ENCODE measurements around the gene C14orf132.

The C14orf132 gene

DNA sequence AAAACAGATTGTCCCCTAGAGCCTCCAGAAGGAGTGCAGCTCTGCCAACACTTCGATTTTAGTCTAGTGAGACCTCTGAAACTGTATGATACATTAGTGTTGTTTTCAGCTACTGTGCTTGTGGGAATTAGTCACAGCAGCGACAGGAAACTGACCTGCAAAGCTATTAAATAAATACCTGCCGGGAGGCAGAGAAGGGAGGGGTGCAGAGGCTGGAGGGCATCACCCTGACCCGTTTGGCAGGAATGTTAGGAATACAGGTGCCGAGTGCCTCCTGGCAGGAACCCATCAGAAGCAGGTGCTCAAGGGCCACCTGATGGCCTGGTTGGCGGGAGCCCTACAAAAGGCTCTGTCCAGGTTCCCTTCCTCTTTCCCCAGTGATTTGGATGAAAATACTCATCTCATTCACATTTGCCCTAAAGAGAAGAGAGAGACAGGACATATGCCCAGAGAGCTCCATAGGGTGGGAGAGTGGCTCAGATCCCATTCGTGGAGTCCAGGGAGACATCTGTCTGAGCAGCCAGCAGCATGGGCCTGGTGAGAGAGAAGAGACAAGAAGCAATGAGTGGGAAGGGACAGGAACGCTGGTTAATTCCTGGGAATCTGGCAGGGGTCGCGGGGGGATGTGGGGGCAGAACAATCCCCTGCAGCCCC is 44.6 kb downstream of the C14orf132 start:
- DNase-seq = peak in 1 of 2 experiments; percentile 56

DNA sequence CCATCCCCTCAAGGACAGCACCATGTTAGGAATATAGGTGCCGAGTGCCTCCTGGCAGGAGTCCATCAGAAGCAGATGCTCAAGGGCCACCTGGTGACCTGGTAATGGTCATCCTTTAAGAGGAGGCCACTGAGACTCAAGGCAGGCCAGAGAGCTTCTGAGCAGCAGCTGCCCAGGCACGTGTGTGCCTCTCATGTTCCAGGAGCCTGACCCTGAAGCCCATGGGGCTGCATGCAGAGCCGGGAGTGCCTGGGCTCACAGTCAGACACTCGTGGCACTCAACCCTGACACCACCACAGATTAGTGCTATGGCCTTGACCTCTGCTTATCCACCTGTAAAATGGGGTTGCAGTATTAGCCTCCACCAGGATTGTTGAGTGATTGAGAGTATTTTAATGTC is 45.6 kb downstream of the C14orf132 start:
- no peak for DNase-seq

DNA sequence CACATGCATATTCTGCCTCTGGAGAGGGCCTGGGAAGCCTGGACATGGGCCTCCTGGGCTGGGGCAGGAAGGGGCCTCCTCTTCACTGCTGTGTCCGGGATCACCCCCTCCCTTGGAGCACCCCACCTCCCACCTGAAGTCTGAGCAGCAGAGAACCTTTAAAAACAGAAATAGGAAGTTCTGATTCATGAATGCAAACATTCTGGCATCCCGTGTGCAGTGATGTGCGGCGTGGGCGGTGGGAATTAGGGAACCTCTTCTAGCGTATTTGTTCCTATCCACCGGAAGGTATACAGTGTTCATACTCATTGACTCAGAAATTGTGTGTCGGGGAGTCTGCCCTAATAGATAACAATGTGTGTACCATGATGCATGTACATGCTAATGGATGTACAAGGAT is 46.2 kb downstream of the C14orf132 start:
- DNase-seq = no peak

DNA sequence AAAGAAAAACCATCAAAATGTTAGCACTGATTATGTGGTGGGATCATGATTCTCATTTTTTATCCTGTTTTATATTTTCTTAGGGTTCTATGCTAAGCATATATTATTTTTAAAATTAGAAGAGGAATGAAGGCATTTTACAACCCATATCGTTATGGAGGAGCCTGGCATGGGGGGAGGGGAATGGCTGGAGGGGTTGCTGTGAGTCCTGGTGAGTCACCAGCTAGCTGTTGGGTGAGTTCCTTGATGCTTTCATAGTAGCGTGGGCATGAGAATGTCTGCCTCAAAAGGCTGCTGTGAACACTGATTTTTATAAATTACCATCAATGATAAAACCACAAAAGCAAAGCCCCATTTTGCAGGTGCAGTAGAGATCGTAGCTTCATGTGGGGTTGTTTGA is 46.9 kb downstream of the C14orf132 start:
- no peak for DNase-seq

DNA sequence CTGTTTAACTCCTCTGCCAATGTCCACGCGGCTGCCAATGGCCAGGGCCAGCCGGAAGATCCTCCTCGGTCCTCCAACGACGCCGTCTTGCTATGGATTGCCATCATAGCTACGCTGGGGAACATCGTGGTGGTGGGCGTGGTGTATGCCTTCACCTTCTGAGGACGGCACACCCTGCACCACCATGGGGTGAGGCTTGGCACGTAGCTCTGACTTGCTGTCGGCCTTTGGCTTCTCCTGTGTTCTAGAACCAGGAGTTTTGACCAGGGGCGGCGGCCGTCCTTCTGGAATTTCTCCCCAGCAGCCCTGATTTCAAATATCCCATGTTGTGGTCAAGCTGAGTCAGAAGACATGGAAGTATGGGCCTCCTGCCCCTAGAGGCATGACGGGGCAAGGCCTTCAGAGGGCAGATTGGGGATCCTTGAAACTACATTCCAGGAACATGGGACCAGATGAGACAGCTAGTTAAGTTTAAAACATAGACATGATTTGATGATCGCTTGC is 47.5 kb downstream of the C14orf132 start:
- DNase-seq = no peak

DNA sequence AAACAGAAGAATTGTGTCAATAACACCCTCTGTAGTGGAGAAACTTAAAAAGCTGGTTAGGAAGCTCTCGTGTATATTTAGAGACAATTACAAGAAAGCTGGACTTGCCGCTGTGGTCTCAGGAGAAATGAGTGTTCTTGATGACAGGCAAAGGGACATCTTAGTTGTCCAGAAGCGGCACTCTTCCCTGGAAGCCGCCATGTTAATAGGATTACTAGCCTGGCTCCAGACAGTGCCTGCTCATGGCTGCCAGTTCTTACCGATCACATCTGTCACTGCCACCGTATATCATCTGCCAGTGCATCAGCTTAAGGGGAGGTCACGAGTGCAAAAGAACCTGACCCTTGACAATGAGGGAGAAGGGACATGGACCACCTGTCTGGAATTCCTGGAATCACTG is 48.9 kb downstream of the C14orf132 start:
- no peak for DNase-seq

DNA sequence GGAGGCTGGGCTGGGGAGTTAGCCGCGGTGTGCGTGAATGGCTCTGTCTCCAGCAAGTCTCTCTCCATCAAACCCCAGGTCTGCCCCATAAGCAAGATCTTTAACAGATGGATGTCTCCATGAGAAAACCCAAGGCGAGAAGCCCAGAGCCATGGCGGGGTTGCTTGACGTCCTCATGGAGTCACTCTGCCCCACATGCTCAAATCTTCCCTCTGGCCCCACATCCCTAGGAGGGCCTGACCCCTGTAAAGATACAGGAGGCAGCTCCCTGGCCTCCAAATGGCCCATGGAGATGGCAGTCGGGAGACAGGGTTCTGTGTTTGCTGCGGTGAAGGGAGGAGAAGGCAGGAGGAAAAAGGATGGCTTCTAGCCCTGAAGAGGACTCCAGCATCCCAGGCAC is 49.3 kb downstream of the C14orf132 start:
- DNase-seq = no peak

DNA sequence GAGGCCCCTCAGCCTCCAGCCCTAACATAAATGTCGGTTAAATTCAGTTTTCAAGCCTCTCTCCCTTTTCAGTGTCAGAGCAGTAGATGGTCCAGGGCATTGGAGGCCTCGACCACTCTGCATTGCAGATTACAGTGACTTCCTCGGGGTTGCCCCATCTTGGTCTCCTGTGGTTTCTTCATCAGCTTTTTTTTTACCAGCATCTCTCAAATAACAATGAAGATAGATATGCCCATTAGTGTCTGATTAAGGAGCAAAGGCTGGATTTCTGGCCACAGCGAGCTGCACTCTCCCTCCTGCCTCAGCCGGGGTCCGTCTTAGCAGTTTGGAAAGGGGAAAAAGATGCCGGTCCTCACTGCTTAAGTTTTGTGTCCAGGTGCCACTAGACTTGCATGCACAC is 49.7 kb downstream of the C14orf132 start:
- no peak for DNase-seq

DNA sequence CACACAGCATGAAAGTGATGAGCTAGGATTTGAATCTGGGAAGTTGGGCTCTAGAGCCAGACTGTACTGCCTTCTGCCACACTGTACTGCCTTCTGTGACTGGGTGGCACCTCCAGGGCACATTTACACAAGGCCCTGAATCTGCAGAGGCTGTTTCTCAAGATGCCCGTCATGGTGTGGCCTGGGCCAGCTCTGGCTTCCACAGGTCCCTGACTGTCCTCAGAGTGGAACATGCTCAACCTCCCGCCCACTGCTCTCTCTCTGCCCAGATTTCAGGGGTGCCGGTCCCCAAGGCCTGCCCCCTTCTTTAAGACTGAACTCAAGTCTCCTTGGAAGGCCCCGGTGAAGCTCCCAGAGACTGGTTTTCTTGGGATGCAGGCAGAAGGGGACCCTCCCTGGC is 50.2 kb downstream of the C14orf132 start:
- no peak for DNase-seq

DNA sequence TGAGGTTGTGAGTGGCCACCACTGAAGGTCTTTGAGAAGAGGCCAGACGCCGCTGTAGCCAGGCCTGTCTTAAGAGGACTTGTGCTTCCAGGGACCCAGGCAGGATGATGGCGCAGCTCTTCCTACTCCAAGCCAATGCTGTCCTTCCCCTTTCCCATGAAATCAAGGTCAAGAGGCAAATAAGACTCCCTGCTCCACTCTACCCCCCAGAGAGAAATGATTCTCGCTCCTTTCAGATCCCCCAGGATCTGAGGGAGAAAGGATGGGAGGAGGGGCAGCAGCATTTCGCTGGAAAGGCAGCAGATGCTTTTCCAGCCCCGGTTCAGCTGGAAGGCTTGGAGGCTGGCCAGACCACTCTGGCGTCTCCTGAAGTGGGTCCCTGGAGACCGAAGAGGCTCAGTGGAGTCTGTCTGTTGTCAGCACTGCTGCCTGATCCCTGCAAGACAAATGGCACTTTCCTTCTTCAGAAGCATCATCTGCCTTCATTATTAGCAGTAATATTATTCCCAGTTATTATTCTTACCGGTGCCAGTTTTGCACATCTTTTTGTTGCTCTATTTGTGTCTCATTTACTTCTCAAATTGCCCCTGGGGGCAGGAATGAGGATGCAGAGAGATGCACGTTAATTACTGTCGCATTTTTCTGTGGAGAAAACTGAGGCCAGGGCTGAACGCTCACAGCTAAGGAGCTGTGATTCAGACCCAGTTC is 51.4 kb downstream of the C14orf132 start:
- peak; percentile 94 to 98 for DNase-seq

DNA sequence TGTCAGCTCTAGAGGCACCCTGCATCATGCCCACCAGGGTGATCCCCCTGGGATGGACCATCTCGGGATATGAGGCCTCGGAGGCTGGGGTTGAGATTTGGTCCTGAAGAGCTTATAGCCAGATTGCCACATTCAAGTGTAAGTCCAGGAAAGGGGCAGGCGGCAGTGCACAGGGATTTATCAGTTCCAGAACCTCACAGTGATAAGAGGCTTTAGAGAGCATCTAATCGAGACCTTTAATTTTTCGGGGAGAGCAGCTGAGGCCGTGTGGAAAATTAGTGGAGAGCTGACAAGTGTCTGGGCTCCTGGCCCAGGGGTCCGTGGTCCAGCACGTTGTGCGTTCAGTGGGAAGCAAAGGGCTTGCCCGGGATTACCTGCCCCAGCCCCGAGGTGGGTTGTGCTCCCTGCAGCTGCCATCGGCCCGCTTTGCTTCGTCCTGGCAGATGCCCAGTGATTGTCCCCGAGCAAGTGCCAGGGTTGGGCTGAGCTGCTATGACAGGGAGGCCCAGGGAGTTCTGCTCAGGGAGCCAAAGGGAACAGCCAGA is 52.1 kb downstream of the C14orf132 start:
- DNase-seq = no peak

DNA sequence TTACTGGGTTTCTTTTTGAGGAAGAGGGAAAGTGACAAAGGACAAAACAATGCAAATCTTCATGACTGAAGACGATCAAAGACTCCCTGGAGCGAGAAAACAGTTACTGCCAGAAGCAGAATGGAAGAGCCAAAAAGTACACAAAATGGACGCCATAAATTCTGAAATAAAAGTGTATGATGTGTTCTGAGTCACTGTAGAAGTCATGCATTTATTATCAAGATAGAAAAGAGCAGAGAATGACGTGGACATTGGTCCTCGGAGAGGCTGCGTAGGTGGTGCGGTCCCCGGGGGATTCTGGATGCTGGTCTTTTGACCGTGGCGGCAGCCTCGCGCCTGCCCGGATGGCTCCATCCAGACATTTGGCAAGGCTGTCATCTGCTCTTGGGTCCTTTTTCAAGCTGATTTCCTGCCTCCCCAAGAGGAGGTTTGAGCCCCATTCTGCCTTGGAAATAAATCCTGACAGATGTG is 52.8 kb downstream of the C14orf132 start:
- no peak for DNase-seq

DNA sequence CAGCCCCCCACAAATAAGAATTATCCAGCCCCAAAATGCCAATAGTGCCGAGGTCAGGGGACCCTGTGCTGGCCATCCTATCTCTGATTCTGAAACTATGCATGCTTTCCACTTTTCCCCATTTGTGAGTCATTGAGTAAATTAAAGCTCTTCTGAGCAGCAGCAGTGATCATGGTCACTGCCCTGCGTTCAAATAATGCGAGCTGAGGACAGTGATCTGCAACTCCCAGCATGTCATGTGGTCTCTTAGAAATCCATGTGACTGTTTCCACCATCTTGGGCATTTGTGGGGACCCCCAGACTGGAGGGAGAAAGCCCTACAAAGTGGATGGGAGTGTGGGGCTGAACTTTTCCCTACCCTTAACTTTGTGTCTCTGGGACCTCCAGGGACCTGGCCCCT is 53.8 kb downstream of the C14orf132 start:
- DNase-seq = no peak

DNA sequence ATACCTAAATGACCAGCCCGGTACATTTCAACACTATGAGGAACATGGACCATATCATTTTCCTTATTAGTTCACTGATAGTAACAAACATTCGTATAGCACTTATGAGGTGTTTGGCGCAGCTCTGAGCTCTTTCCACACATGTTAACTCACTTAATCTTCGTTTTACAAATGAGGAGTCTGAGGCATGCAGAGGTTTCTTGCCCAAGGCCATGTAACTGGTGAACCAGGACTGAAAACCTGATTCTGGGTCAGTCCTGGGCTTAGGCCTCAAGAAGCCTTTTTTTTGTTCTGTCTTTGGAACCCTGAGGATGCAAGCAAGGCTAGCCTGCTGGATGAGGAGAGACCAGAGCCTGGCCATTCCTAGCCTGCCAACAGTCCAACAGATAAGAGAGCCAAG is 55.0 kb downstream of the C14orf132 start:
- DNase-seq = no peak

DNA sequence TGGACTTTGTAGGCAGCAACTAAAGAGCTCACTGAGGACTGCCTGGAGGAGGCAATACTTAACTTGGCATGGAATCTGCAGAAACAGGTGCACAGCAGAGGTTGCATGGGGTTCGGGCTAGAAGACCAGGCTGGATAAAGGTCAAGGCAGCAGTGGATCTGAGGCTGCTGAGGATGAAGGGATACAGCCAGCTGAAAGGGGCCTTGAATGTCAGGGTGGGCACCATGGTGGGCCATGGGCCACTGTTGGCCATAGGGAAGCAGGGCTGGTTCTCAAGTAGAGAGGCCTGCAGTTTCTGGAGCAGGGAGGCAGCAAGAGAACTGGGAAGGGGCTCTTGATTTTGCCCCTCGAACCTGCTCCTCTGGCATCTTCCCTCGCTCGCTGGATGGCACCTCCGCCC is 55.5 kb downstream of the C14orf132 start:
- DNase-seq = no peak

DNA sequence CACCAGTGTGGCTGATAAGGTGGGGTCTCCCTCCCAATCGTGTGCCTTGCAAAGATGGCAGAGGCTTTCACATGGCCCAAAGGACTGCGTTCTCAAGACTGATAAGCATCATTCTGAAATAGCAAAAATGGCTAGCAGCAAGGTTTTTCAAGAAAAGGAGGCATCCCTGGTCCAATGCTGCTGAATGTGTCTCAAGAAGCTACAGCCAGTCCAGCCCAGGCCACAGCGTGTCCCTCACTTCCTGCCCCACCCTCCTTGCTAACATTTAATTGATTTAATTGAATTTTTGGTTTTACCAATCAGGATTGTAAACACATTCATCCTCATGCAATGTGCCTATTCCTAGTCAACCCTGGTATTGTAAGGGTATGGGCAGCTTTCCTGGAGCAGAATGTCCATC is 55.9 kb downstream of the C14orf132 start:
- no peak for DNase-seq

DNA sequence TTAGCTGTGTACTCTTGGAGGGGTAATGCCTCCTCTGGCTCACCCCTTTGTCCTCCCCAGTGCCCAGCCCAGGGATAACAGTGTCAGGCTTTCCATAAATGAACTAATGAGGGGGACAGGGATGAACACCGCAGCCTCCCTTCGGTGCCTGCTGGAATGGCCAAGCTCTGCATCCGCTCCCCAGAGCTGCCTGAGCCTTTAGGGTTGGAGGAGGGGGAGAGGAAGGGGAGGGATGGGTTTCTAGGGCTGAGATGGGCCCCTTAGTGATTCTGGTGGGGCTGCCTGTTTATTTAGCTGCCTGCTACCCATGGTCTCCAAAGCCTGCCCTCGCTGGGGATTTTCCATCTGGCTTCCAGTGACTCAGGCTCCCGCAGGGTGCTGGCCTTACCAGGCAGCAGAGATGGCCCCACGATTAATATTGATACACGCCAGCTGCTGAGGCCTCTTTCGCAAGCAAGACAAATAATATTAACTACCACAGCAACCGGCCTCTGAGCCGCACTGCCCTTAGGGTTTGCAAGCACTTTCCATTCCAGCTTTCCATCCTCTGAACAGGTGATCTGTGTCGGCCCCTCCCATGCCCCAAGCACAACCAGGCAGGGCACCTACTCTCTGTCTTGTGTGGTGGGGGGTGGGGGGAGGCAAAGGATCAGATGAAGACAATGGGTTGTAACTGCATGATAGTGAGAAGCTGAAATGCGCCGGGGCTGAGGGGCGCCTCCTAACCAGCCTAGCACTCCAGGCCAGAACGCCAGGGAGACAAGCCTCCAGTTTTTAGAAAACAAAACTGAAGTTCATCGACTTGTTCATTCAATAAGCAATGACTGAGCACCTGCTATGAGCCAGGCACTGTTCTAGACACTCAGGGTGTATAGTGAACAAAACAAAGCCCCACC is 56.7 kb downstream of the C14orf132 start:
- DNase-seq = peak in 1 of 2 experiments; percentile 65

DNA sequence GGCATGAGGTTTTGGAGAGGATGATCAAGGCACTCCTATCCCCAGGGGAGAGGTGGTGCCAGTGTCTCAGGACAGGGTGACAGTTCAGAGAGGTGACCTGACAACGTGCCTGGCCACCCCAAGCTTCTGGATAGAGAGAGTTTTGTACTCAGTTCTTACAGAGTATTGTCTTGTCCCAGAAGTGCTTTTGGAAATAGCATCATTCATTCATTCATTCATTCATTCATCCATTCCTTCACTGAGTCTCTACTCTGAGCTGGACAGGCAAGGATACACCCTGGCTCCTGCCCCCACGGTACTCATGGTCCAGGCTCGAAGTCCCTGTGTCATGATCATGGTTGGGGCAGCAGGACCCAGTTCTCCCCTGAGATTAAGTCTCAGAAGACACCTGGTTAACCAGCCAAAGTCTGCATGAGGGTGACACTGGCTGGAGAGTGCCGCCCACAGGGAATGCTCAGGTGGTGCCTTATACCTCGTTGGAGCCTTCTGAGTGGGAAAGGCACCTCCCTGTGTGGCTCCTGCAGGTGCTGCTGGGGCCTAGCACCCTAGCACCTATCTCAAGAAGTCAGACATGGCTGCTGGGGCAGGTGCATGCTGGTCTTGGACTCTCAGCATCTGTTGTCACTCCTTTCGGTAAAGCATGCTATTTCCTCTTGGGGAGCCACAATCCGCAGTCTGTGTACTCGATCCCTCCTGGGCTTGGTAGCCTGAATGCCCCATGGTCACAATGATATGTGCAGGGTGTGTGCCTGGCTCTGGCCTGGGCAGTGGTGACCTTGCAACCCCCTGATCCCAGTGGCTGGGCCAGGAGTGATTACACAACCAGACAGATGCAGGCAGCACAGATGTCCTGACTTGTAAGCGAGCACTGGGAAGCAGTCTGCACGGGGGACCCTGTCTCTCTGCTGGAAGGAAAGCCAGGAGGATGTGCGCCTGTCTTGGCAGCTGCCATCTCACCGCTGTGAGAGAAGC is 57.8 kb downstream of the C14orf132 start:
- DNase-seq = no peak

DNA sequence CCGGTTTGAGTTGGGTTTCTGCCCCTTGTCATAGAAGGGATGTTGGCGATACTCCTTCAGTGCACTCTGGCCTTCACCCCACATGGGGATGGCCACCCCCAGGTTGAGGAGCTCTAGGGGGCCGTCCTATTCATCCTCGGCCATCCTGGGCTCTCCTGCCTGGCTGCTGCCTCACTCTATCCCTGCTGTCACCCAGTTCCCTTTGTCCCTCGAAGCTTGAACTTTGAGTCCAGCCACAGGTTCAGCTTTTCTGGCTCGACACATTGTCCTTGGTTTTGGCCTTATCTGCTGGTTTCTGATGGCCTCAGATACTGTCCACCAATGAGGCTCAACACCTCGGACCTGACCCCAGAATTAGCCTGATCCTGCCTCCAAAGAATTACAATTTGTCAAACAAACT is 58.6 kb downstream of the C14orf132 start:
- DNase-seq = no peak

DNA sequence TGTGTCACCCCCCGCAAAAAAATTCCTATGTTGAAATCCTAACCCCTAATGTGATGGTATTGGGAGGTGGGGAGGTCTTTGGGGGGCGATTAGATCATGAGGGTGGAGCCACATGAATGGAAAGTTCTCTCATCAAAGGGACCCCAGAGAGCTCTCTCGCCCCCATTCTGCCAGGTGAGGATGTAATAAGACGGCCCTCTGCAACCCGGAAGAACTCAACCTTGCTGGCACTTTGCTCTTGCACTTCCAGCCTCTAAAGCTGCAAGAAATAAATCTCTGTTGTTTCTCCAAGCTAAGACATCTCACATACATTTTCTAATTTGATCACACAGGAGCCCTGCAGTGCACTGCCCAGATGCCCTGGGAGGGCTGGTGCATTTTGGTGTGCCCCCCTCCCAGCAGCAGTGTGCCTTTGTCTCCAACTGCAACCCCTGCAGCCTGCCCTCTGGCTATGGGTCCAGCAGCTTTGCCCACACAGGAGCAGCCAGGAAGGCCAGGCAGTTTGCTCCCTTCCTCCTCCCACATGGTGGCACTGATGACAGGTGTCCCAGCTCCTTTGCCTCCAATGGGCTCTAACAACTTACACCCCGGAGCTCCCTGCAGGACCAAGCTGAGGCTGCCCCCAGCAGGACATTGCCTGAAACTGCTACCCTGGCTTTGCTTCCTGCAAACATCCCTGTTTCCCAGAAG is 59.3 kb downstream of the C14orf132 start:
- DNase-seq = peak; percentile 52 to 85

DNA sequence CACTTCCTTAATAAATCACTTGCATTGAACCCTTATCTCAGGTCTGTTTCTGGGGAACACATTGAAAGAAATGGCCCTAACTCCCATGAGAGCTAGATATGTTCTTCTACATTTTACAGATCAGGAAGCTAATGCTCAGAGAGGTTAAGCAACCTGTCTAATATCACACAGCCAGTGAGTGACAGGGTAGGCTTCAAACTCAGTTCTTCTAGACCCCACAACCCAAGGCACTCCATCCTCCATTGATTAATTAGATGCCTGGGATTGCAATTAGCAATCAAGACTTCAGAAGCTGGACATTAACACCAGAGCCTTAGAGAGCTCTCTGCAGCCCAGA is 59.8 kb downstream of the C14orf132 start:
- DNase-seq = no peak

Measured in NCI-H446 (cell line).